ENCODE measurements around the gene SYT11.
A peak's percentile ranks its signal among the peaks of the same experiment; 100 is the strongest.

SYT11 gene, protein sequence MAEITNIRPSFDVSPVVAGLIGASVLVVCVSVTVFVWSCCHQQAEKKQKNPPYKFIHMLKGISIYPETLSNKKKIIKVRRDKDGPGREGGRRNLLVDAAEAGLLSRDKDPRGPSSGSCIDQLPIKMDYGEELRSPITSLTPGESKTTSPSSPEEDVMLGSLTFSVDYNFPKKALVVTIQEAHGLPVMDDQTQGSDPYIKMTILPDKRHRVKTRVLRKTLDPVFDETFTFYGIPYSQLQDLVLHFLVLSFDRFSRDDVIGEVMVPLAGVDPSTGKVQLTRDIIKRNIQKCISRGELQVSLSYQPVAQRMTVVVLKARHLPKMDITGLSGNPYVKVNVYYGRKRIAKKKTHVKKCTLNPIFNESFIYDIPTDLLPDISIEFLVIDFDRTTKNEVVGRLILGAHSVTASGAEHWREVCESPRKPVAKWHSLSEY

DNA sequence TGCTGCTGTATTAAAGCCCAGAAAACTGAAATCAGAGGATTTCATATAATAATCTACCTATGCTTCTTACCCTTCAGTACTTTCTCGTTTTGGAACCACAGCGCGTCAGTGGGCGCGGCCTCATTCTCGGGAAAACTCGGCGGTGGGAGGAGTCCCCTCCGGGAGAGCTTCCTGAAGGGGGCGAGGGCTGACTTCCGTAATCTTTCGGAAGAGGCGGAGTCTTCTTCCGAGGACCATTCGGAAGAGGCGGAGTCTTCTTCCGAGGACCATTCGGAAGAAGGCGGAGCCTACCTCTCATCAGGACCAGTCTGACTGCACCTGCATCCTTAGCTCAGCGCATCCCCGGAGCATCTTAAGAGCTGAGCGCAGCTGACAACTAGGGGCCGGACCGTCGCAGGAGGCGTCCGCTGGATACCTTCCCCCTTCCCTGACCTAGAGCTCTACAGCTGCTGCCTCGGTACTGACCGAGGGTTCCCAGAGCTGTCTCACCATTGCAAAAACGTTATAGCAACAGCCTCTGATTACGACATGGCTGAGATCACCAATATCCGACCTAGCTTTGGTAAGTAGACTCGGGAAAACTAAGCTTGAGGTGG is at the start of gene SYT11:
Gene SYT11, plus strand, starts transcription at position 334 of the 596 bp plus-strand sequence. Its CDS starts 195 bp downstream, at position 529.
- TF ChIP-seq, protein P1, sequence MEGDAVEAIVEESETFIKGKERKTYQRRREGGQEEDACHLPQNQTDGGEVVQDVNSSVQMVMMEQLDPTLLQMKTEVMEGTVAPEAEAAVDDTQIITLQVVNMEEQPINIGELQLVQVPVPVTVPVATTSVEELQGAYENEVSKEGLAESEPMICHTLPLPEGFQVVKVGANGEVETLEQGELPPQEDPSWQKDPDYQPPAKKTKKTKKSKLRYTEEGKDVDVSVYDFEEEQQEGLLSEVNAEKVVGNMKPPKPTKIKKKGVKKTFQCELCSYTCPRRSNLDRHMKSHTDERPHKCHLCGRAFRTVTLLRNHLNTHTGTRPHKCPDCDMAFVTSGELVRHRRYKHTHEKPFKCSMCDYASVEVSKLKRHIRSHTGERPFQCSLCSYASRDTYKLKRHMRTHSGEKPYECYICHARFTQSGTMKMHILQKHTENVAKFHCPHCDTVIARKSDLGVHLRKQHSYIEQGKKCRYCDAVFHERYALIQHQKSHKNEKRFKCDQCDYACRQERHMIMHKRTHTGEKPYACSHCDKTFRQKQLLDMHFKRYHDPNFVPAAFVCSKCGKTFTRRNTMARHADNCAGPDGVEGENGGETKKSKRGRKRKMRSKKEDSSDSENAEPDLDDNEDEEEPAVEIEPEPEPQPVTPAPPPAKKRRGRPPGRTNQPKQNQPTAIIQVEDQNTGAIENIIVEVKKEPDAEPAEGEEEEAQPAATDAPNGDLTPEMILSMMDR (IDR thresholded peaks at IDR 0.05; ENCODE audit: low read depth, low read length): no peak
- DNase-seq (ENCODE audit: low read depth, low spot score): peak; percentile 96
- peak within 1 kb of the TSS; percentile 56 for H3K4me3 ChIP-seq (ENCODE audit: low read depth, low read length)
- in situ Hi-C loops (cut with HindIII; ENCODE audit: low sequenced_read_pairs): no loop called here

DNA sequence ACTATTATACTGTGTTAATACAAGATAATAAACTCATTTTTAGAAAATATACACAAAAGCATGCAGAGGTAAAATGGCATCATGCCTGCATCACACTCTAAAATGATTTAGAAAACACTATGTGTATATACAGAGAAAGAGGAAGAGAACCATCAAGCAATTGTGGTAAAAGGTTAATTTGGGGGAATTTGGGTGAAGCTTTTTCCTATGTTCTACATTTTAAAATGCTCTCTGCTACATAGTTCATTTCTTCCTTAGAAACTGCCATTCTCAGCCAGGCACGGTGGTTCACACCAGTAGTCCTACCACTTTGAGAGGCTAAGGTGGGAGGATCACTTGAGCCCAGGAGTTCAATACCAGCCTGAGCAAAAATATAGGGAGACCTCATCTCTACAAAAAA is 46.5 kb upstream of the SYT11 start:
- in situ Hi-C loops (cut with HindIII; ENCODE audit: low sequenced_read_pairs): no loop called here
- no peak overlapping the region for H3K4me3 ChIP-seq (ENCODE audit: low read depth, low read length)
- TF ChIP-seq, protein P1 (IDR thresholded peaks at IDR 0.05; ENCODE audit: low read depth, low read length): no peak
- DNase-seq (ENCODE audit: low read depth, low spot score): no peak

DNA sequence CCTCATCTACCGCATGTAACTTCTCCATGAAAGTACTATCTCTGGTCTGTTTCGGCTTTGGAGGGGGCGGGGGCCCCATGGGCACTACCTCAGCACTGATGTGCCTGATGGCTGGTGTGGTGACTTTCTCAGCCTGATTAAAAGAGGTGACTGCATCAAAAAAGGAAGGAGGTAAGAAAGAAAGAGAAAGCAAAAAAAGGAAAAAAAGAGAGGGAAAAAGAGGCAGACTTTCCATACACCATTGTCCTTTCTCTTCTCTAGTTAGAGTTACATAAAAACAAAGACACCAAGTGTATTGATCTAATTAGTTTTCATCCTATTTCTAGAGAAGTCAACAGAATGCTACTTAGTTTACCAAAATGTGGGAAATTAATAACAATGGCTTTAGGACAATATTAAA is 45.7 kb upstream of the SYT11 start:
- TF ChIP-seq, protein P1 (IDR thresholded peaks at IDR 0.05; ENCODE audit: low read depth, low read length): no peak

DNA sequence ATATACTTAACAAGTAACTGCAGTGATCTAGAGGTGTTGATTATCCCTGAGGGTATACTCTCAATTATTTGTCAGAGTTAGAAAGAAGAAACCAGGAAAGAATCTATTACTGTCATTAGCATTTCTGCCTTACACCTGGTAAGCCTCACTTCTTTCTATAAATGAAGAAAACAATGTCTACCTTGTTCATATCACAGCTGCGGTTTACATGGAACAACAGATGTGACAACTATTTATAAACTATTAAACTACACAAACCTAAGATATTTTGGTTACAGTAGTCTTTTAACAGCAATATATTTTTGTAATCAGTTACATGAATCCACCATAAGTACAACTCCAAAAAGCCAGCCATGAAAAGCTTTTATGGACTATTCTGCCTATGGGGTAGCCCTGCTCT is 43.0 kb upstream of the SYT11 start:
- TF ChIP-seq, protein P1 (IDR thresholded peaks at IDR 0.05; ENCODE audit: low read depth, low read length): no peak
- in situ Hi-C loops (cut with HindIII; ENCODE audit: low sequenced_read_pairs): no loop called here
- H3K4me3 ChIP-seq (ENCODE audit: low read depth, low read length): no peak overlapping the region
- DNase-seq (ENCODE audit: low read depth, low spot score): no peak

More for the DNA sequence above, 45.7 kb upstream of the SYT11 start:
- H3K4me3 ChIP-seq (ENCODE audit: low read depth, low read length): no peak overlapping the region
- in situ Hi-C loops (cut with HindIII; ENCODE audit: low sequenced_read_pairs): no loop called here
- DNase-seq (ENCODE audit: low read depth, low spot score): no peak

DNA sequence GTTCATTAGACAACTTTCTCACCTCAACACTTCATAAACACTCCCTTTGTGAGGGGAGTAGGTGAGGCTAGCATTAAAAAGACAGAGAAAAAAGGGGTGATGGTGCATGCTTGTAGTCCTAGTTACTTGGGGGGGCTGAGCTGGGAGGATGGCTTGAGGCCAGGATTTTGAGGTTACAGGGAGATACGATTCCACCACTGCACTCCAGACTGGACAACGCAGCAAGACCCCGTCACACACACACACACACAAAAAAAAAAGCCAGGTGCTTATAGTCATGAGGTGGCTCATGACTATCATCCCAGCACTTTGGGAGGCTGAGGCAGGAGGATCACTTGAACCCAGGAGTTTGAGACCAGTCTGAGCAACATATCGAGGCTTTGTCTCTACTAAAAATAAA is 31.9 kb upstream of the SYT11 start:
- no peak for DNase-seq (ENCODE audit: low read depth, low spot score)
- in situ Hi-C loops (cut with HindIII; ENCODE audit: low sequenced_read_pairs): no loop called here
- no peak overlapping the region for H3K4me3 ChIP-seq (ENCODE audit: low read depth, low read length)
- TF ChIP-seq, protein P1 (IDR thresholded peaks at IDR 0.05; ENCODE audit: low read depth, low read length): no peak

DNA sequence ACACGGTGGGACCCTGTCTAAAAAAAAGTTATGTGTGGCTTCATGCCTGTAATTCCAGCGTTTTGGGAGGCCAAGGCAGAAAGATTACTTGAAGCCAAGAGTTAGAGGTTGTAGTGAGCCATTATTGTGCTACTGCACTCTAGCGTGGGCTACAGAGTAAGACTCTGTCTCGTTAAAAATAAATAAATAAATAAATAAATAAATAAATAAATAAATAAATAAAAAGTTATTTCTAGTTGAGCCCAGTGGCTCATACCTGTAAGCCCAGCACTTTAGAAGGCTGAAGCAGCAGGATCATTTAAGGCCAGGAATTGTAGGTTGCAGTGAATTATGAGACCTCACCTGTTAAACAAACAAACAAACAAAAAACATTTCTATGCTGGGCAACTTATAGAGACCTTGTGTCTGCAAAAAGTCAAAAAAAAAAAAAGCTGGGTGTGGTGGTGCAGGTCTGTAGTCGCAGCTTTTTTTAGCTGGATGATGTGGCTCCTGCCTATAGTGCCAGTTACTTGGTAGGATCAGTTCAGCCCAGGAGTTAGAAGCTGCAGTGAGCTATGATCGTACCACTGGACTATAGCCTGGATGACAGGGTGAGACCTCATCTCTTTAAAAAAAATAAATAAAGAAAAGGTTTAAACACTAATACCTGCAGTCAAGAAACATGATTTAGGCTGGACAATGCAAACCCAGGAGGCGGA is 27.9 kb upstream of the SYT11 start:
- DNase-seq (ENCODE audit: low read depth, low spot score): no peak
- no peak overlapping the region for H3K4me3 ChIP-seq (ENCODE audit: low read depth, low read length)
- TF ChIP-seq, protein P1 (IDR thresholded peaks at IDR 0.05; ENCODE audit: low read depth, low read length): no peak
- in situ Hi-C loops (cut with HindIII; ENCODE audit: low sequenced_read_pairs): no loop called here

Data from astrocyte of the spinal cord (primary cell).